Activated T-helper 2 cell treated with anti-CD3 and anti-CD28 coated beads, Interferon-gamma antibody, Interleukin-2, Interleukin-4, amounts not matched to agents 10 μg/mL and 5 μg/mL and 100 μg/mL, durations not matched to agents 14 hours and 24 hours and 36 hours (primary cell): ENCODE results near the gene HMCN2. TPM values are rescaled to one million over a fixed set of nuclear protein-coding genes. Genes with fewer than 3 reads are reported as not detected.

Experiments
- DNase-seq: peaks from one replicate; pipeline ENCODE4 v3.0.0; 2021; ENCODE audit warnings: low spot score
- H3K27ac Mint-ChIP-seq: one replicate; pipeline ENCODE4 v1.8.0; 2021; ENCODE audit warnings: mixed read lengths
- H3K27me3 Mint-ChIP-seq: one replicate; pipeline ENCODE4 v1.8.0; 2021; ENCODE audit warnings: low read depth, mixed read lengths
- H3K36me3 Mint-ChIP-seq: one replicate; pipeline ENCODE4 v1.8.0; 2021; ENCODE audit warnings: low read depth, mixed read lengths
- H3K4me1 Mint-ChIP-seq: one replicate; pipeline ENCODE4 v1.8.0; 2021; ENCODE audit warnings: low read depth, mixed read lengths
- H3K4me3 Mint-ChIP-seq: one replicate; pipeline ENCODE4 v1.8.0; 2021; ENCODE audit warnings: low read depth, mild to moderate bottlenecking, moderate library complexity, mixed read lengths
- H3K9me3 Mint-ChIP-seq: one replicate; pipeline ENCODE4 v1.8.0; 2021; ENCODE audit warnings: mixed read lengths
- intact Hi-C: fragments of 100-400 bp; cut with micrococcal nuclease; formaldehyde crosslinking; loops from one replicate; pipeline ENCODE4 v1.15.1; 2023
- total RNA-seq: library from RNA; stranded (reverse); gene quantifications from 2 replicates; pipeline ENCODE4 v1.2.3, GENCODE V29; 2022

HMCN2 gene
- total RNA-seq, 1 donor from 2014 or later, result not detected

DNA sequence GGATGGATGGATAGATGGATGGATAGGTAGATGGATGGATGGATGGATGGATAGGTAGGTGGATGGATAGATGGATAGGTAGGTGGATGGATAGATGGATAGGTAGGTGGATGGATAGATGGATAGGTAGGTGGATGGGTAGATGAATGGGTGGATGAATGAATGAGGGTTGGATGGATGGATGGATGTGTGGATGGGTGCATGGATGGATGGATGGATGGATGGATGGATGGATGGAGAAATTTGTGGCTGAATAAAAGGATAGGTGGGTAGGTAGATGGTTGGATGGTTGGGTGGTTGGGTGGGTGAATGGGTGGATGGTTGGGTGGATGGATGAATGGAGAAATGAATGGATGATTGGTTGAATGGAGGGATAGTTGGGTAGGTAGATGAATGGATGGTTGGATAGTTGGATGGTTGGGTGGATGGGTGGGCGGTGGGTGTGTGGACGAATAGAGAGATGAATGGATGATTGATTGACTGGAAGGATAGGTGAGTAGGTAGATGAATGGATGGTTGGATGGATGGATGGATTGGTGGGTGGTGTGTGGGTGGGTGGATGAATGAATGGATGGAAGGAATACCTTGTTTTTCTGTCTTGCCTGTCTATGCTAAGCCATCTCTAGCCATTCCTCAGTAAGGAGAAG lies 108.2 kb downstream of the HMCN2 start:
- intact Hi-C loops, result no loop called here
- H3K4me1 Mint-ChIP-seq, result peaks cover under 1% of the 10 kb centered on the region
- no peak overlapping the region for H3K4me3 Mint-ChIP-seq
- no peak overlapping the region for H3K27ac Mint-ChIP-seq
- H3K27me3 Mint-ChIP-seq, result no peaks in the 10 kb centered on the region
- DNase-seq, result no peak
- H3K36me3 Mint-ChIP-seq, result no peaks in the 10 kb centered on the region
- H3K9me3 Mint-ChIP-seq, result peaks cover 1% of the 10 kb centered on the region

GRCh38 chr9:130377612-130378011 lies 112.1 kb downstream of the HMCN2 start:
- no peaks in the 10 kb centered on the region for H3K4me1 Mint-ChIP-seq
- H3K36me3 Mint-ChIP-seq, result no peaks in the 10 kb centered on the region
- no peak overlapping the region for H3K27ac Mint-ChIP-seq
- intact Hi-C loops, result no loop called here
- no peak for DNase-seq
- H3K4me3 Mint-ChIP-seq, result no peak overlapping the region
- no peaks in the 10 kb centered on the region for H3K27me3 Mint-ChIP-seq
- no peaks in the 10 kb centered on the region for H3K9me3 Mint-ChIP-seq

DNA sequence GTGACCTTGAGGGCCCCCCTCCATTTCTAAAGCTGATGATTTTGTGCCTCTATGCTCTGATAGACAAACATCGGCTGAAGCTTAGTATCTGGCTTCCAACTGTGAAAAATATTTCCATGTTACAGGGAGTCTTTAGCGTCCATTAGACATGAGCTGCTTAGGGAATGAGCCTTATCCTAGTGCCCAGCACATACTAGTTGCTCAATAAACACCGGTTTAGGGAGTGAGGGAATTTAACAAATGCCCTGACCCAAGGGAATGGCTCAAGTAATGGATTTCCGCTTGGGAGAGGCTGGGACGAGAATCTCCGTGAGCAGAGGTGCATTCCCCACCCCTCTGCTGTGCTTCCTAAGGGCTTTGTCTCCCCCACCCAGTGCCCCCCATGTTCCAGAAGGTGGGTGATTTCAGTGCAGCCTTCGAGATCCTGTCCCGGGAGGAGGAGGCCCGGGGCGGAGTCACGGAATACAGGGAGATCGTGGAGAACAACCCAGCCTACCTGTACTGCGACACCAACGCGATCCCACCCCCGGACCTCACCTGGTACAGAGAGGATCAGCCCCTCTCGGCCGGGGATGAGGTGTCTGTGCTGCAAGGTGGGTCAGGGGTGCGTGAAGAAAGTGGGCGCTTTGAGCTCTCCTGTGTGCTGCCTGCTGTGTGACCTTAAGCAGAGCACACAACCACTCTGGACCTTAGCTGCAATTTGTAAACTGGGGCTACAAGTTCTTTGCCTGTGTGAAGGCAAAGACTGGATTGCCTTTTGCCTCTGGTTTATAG lies 113.5 kb downstream of the HMCN2 start:
- no peaks in the 10 kb centered on the region for H3K27me3 Mint-ChIP-seq
- intact Hi-C loops, result no loop called here
- H3K27ac Mint-ChIP-seq, result no peak overlapping the region
- no peaks in the 10 kb centered on the region for H3K36me3 Mint-ChIP-seq
- no peaks in the 10 kb centered on the region for H3K4me1 Mint-ChIP-seq
- DNase-seq, result no peak
- no peak overlapping the region for H3K4me3 Mint-ChIP-seq
- H3K9me3 Mint-ChIP-seq, result no peaks in the 10 kb centered on the region

- Mint-ChIP-seq H3K4me1 (no peaks in the 10 kb centered on the region), H3K9me3 (no peaks in the 10 kb centered on the region), H3K36me3 (no peaks in the 10 kb centered on the region), H3K4me3 (no peak overlapping the region), H3K27me3 (no peaks in the 10 kb centered on the region), H3K27ac (no peak overlapping the region)
- DNase-seq, result no peak
- intact Hi-C loops, result no loop called here
These were observed 114.0 kb downstream of the HMCN2 start for GRCh38 chr9:130379649-130379970.

- no peaks in the 10 kb centered on the region for H3K27me3 Mint-ChIP-seq
- no peak for DNase-seq
- no peak overlapping the region for H3K4me3 Mint-ChIP-seq
- intact Hi-C loops, result no loop called here
- no peaks in the 10 kb centered on the region for H3K36me3 Mint-ChIP-seq
- H3K4me1 Mint-ChIP-seq, result no peaks in the 10 kb centered on the region
- H3K27ac Mint-ChIP-seq, result no peak overlapping the region
- no peaks in the 10 kb centered on the region for H3K9me3 Mint-ChIP-seq
These were observed 115.4 kb downstream of the HMCN2 start for GRCh38 chr9:130380920-130381469.

DNA sequence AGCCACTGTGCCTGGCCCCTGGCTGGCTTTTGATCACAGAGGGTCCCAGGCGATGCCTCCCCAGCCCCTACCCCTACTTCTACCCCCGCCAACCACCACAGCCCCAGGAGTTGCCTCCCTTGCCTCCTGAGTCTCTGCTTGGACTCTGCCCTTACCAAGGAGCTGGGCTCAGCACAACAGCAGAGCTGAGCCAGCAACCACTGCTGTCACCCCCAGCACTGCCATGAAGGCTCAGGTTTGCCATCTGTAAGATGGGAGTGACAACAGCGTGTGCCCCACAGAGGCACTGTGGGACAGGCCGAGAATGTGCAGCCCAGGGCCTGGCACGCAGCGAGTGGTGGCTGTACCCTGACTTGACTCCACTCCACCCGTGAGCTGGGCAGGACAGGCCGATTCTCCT lies 116.1 kb downstream of the HMCN2 start:
- DNase-seq, result no peak
- no peak overlapping the region for H3K27ac Mint-ChIP-seq
- H3K27me3 Mint-ChIP-seq, result no peaks in the 10 kb centered on the region
- intact Hi-C loops, result no loop called here
- no peaks in the 10 kb centered on the region for H3K4me1 Mint-ChIP-seq
- no peaks in the 10 kb centered on the region for H3K9me3 Mint-ChIP-seq
- H3K4me3 Mint-ChIP-seq, result no peak overlapping the region
- no peaks in the 10 kb centered on the region for H3K36me3 Mint-ChIP-seq

- Mint-ChIP-seq H3K9me3 (no peaks in the 10 kb centered on the region), H3K27ac (no peak overlapping the region), H3K4me1 (no peaks in the 10 kb centered on the region), H3K36me3 (no peaks in the 10 kb centered on the region), H3K27me3 (no peaks in the 10 kb centered on the region), H3K4me3 (no peak overlapping the region)
- intact Hi-C loops, result no loop called here
- DNase-seq, result no peak
These were observed 116.5 kb downstream of the HMCN2 start for GRCh38 chr9:130382096-130382495.

- H3K4me3 Mint-ChIP-seq, result no peak overlapping the region
- intact Hi-C loops, result no loop called here
- no peaks in the 10 kb centered on the region for H3K27me3 Mint-ChIP-seq
- no peaks in the 10 kb centered on the region for H3K4me1 Mint-ChIP-seq
- no peak overlapping the region for H3K27ac Mint-ChIP-seq
- DNase-seq, result no peak
- H3K9me3 Mint-ChIP-seq, result no peaks in the 10 kb centered on the region
- H3K36me3 Mint-ChIP-seq, result no peaks in the 10 kb centered on the region
These were observed 117.2 kb downstream of the HMCN2 start for GRCh38 chr9:130382636-130383349.

DNA sequence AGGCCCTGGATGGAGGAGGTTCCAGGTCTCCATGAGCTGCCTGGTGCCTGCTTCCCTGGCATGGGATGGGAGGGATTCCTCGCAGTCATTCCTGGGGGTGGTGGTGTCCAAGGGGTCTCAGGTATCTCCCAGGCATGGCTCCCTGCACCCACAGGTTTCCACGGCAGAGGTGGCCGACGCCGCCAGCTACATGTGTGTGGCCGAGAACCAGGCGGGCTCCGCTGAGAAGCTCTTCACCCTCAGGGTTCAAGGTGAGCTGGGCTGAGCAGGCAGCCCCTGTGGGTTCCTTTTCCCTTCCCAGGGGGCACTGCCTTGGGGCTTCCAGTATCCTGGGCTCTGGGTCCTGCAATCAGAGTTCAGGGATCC lies 117.8 kb downstream of the HMCN2 start:
- Mint-ChIP-seq H3K4me1 (no peaks in the 10 kb centered on the region), H3K36me3 (no peaks in the 10 kb centered on the region), H3K27ac (no peak overlapping the region), H3K4me3 (no peak overlapping the region), H3K27me3 (no peaks in the 10 kb centered on the region), H3K9me3 (no peaks in the 10 kb centered on the region)
- intact Hi-C loops, result no loop called here
- DNase-seq, result no peak

DNA sequence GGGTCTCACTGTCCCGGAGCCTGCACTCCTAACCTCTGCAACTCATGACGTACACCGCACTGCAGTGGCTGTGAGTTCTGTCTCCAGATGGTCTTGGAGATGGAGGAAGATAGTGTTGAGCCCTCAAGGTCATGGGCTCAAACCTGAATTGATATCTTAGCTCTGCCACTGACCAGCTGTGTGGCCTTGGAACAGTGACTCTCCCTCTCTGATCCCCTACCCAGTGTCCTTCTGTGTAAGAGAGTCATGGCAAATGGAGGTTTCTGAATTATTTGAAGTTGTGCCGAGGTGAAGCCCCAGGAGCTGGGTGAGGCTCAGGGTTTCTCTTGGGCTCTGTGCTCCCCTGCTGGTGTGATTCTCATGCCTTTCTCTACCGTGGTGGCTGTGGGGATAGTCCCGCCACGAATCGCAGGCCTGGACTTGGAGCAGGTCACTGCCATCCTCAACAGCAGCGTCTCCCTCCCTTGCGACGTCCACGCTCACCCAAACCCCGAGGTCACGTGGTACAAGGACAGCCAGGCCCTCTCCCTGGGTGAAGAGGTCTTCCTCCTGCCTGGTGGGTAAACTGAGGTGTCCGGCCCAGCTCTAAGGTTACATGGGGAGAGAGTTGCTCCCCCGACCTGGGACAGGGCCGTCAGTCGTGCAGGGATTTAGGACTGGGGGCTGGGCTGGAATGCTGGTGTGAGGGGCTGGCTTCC lies 118.6 kb downstream of the HMCN2 start:
- no peak for DNase-seq
- no peak overlapping the region for H3K4me3 Mint-ChIP-seq
- H3K27me3 Mint-ChIP-seq, result no peaks in the 10 kb centered on the region
- H3K4me1 Mint-ChIP-seq, result no peaks in the 10 kb centered on the region
- H3K36me3 Mint-ChIP-seq, result no peaks in the 10 kb centered on the region
- H3K27ac Mint-ChIP-seq, result no peak overlapping the region
- H3K9me3 Mint-ChIP-seq, result no peaks in the 10 kb centered on the region
- intact Hi-C loops, result no loop called here

GRCh38 chr9:130385257-130385656 lies 119.7 kb downstream of the HMCN2 start:
- H3K27ac Mint-ChIP-seq, result no peak overlapping the region
- H3K9me3 Mint-ChIP-seq, result no peaks in the 10 kb centered on the region
- intact Hi-C loops, result no loop called here
- H3K27me3 Mint-ChIP-seq, result no peaks in the 10 kb centered on the region
- no peak overlapping the region for H3K4me3 Mint-ChIP-seq
- no peak for DNase-seq
- no peaks in the 10 kb centered on the region for H3K4me1 Mint-ChIP-seq
- H3K36me3 Mint-ChIP-seq, result no peaks in the 10 kb centered on the region

DNA sequence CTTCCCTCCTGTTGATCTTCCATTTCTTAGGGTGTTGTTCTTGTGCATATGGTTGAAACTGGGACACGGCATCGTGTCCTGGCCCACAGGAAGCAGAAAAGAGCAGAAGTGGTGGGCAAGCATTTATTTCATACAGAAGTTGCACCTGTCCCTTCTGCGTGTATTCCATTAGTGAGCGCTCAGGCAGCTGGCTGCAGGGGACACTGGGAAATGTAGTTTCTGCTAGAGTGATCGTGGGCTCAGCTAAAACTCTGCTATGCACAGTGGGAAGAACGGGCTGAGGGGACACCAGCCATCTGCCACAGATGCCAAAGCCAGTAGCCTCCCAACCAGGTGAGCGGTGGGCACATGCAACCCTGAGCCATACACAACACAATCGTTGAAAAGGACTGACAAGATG lies 121.8 kb downstream of the HMCN2 start:
- H3K4me1 Mint-ChIP-seq, result no peaks in the 10 kb centered on the region
- no peaks in the 10 kb centered on the region for H3K36me3 Mint-ChIP-seq
- no peaks in the 10 kb centered on the region for H3K9me3 Mint-ChIP-seq
- DNase-seq, result no peak
- H3K4me3 Mint-ChIP-seq, result no peak overlapping the region
- H3K27me3 Mint-ChIP-seq, result no peaks in the 10 kb centered on the region
- intact Hi-C loops, result no loop called here
- no peak overlapping the region for H3K27ac Mint-ChIP-seq

DNA sequence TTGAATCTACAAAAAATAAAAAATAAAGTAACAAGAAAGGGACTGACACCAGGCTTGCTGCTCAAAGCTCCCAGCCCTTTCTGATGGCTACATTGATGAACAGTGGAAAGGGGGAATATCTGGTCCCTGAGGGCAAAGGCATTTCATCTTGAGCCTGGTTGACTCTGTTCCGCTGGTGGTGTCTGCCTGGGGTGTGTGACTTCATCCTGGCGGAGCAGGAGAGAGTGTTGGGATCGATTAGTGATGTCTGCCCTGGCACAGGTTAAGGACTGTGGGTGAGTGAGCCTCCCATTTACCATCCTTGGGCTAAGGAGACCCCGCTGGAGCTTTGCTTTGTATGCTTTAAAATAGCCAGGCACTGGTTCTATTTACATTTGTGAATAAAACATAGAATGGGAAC lies 122.3 kb downstream of the HMCN2 start:
- intact Hi-C loops, result no loop called here
- Mint-ChIP-seq H3K4me1 (no peaks in the 10 kb centered on the region), H3K4me3 (no peak overlapping the region), H3K36me3 (no peaks in the 10 kb centered on the region), H3K9me3 (no peaks in the 10 kb centered on the region), H3K27ac (no peak overlapping the region), H3K27me3 (no peaks in the 10 kb centered on the region)
- DNase-seq, result no peak
